ENCODE measurements around the gene STX8. TPM values are rescaled to one million over a fixed set of nuclear protein-coding genes. Genes with fewer than 3 reads are reported as not detected.
A peak's percentile ranks its signal among the peaks of the same experiment; 100 is the strongest.

The STX8 gene
- total RNA-seq, 1 donor from 2014 or later: 57.8 TPM

DNA sequence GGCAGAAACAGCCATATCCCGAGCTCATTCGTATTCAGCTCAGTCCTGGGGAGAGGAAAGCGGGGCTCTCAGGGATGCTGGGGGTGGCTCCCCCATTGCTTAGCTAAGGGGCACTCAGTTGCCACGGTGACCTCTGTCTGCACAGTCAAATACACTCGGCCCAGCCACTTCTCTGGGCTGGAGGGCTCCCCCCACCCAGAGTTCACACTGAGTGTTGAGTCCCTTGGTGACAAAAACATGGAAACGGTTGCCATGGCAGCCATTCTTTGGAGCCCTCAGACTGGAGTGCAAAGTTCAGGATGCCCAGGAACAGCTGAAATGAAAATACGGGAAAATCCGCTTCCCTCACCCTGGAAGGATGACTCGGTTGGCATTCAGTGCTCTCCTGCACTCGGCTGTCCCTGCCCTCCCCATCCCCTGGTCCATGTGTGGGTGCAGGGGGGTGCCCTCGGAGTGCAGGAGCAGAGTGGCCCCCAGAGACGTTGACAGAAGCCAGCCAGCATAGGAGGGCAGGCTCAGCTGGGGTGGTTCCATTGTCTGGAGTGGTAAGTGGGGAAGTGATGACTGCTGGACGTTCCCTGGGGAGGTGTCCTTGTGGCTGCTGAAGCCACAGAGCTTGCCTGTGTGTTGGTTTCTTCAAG, 337.8 kb downstream of the STX8 start:
- no peaks in the 10 kb centered on the region for H3K36me3 ChIP-seq
- no peak overlapping the region for H3K27ac ChIP-seq
- no peaks in the 10 kb centered on the region for H3K9me3 ChIP-seq
- TF ChIP-seq CTCF (IDR thresholded peaks at IDR 0.05): no peak
- peaks cover 27% of the 10 kb centered on the region for H3K4me1 ChIP-seq
- ATAC-seq (no peak), DNase-seq (peak; percentile 41)
- intact Hi-C loops (cut with DNase I): no loop called here
- peaks cover 25% of the 10 kb centered on the region for H3K27me3 ChIP-seq (ENCODE audit: low read depth)
- no peak overlapping the region for H3K4me3 ChIP-seq

- Histone ChIP-seq H3K4me3 (no peak overlapping the region), H3K27ac (no peak overlapping the region), H3K9me3 (no peaks in the 10 kb centered on the region), H3K36me3 (no peaks in the 10 kb centered on the region), H3K27me3 (ENCODE audit: low read depth) (peaks cover 33% of the 10 kb centered on the region), H3K4me1 (peaks cover 27% of the 10 kb centered on the region)
- intact Hi-C loops (cut with DNase I): no loop called here
- DNase-seq (no peak), ATAC-seq (no peak)
- TF ChIP-seq CTCF (IDR thresholded peaks at IDR 0.05): no peak
Measured at GRCh38 chr17:9237053-9237410, 338.6 kb downstream of the STX8 start.

- no peaks in the 10 kb centered on the region for H3K9me3 ChIP-seq
- intact Hi-C loops (cut with DNase I): no loop called here
- H3K4me1 ChIP-seq: peaks cover 24% of the 10 kb centered on the region
- no peak for TF ChIP-seq CTCF (IDR thresholded peaks at IDR 0.05)
- H3K27ac ChIP-seq: no peak overlapping the region
- peaks cover 35% of the 10 kb centered on the region for H3K27me3 ChIP-seq (ENCODE audit: low read depth)
- no peak overlapping the region for H3K4me3 ChIP-seq
- no peaks in the 10 kb centered on the region for H3K36me3 ChIP-seq
- ATAC-seq (no peak), DNase-seq (peak; percentile 37)
Measured at GRCh38 chr17:9236286-9237052, 339.2 kb downstream of the STX8 start.

- Histone ChIP-seq H3K4me1 (peaks cover 12% of the 10 kb centered on the region), H3K27ac (no peak overlapping the region), H3K36me3 (no peaks in the 10 kb centered on the region), H3K9me3 (no peaks in the 10 kb centered on the region), H3K4me3 (no peak overlapping the region), H3K27me3 (ENCODE audit: low read depth) (peaks cover 35% of the 10 kb centered on the region)
- no peak for TF ChIP-seq CTCF (IDR thresholded peaks at IDR 0.05)
- intact Hi-C loops (cut with DNase I): no loop called here
- no peak for DNase-seq
- no peak for ATAC-seq
Measured at GRCh38 chr17:9235346-9235745, 340.3 kb downstream of the STX8 start.

- no peak for TF ChIP-seq CTCF (IDR thresholded peaks at IDR 0.05)
- no peaks in the 10 kb centered on the region for H3K36me3 ChIP-seq
- intact Hi-C loops (cut with DNase I): no loop called here
- H3K9me3 ChIP-seq: no peaks in the 10 kb centered on the region
- H3K4me3 ChIP-seq: no peak overlapping the region
- peaks cover 35% of the 10 kb centered on the region for H3K27me3 ChIP-seq (ENCODE audit: low read depth)
- DNase-seq: peak; percentile 23
- no peak overlapping the region for H3K27ac ChIP-seq
- peaks cover 7% of the 10 kb centered on the region for H3K4me1 ChIP-seq
- no peak for ATAC-seq
Measured at GRCh38 chr17:9234389-9234945, 341.2 kb downstream of the STX8 start.

Measured in lower lobe of right lung (tissue), 2 donors.